Globus pallidus (tissue), 1 donor: ENCODE data around the gene MEGF8.

Source experiments
- DNase-seq: peaks from one replicate; pipeline ENCODE4 v3.0.0-alpha.2; 2015; ENCODE audit warnings: low spot score

MEGF8 gene

DNA sequence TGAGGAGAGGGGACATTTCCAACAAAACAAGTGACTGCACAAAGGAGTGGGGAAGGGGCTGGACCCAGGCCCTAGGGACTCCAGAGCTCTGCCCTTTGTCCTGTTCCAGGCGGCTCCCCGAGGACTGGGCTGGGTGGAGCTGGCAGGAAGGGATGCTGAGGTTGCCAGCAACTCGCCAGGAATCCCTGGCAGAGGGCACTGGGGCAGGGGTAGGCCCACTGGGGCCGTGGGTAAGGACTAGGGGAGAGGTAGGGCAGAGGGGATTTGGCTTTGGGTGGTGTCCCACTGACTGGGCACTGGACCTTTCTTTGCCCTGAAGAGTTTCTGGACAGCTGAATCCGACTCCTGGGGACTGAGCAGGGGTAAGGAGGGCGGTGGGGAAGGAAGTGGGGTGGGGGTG, 93.9 kb downstream of the MEGF8 start:
- no peak for DNase-seq

DNA sequence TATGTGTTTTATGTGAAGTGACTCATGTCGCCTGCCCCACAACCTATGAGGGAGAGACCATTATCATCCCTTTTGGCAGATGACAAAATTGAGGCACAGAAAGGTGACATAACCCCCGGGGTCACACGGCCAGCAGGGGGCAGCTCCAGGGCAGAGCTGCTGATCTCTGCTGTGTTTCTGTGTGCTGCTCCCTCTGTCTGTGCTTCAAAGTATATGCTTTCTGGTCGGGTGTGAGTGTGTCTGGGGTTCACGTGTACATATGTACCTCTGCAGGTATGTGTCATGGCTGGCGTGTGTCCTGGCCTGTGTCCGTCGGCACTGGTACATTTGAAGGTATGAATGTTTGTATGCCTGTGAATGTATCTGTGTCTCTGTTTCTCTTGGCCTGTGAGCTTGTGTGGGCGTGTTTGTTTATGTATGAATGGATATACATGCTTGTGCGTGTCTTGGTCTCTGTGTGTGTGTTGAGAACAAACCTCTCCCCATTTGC, 94.7 kb downstream of the MEGF8 start:
- DNase-seq, result peak; percentile 63

DNA sequence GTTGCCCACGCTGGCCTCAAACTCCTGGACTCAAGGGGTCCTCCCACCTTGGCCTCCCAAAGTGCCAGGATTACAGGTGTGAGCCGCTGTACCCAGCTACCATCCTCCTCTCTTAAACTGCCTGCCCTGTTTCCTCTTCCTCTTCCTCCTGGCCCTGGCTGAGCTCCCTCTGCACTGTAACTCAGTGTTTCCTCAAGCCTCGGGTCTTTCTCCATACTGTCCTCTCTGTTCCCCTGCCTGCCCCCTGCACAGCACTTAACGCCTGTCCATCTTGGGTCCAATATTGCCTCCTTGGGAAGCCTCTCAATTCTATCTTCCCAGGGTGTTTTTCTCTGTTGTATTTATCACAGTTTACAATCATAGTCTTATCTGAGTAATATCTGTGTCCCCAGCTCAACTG, 95.7 kb downstream of the MEGF8 start:
- no peak for DNase-seq

- DNase-seq, result no peak
Observed at GRCh38 chr19:42421591-42422031, 96.2 kb downstream of the MEGF8 start.

GRCh38 chr19:42422092-42422900, 96.9 kb downstream of the MEGF8 start:
- no peak for DNase-seq

DNA sequence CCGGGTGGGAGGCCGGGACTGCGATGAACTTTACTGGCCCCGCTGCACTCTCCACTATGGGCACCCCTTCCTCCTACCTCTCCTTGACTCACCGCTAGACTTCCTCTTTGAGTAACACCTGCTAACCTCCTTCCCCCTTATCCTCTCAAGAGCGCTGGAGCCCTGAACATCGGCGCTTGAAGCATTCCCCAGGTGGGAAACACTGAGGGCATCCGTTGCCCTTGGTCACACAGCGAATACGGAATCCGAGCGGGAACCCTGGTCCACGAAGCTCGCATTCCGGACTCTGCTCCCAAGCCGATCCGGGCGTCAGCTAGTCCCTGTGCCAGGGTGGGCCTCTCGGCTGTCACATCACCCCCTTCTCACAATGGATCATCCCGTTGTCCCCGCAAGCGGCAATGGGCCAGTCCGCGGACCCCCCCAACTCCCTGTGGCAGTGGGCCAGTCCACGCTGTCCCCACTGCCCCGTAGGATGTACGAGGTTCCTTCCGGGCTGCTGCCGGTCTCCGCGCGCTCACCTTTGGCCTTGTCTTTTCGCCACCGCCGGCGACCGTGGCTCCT, 97.5 kb downstream of the MEGF8 start:
- DNase-seq, result peak; percentile 56

GRCh38 chr19:42423462-42424344, 98.3 kb downstream of the MEGF8 start:
- DNase-seq, result peak; percentile 96

GRCh38 chr19:42424345-42424707, 98.9 kb downstream of the MEGF8 start:
- no peak for DNase-seq

- no peak for DNase-seq
Observed at GRCh38 chr19:42424712-42425131, 99.3 kb downstream of the MEGF8 start.

DNA sequence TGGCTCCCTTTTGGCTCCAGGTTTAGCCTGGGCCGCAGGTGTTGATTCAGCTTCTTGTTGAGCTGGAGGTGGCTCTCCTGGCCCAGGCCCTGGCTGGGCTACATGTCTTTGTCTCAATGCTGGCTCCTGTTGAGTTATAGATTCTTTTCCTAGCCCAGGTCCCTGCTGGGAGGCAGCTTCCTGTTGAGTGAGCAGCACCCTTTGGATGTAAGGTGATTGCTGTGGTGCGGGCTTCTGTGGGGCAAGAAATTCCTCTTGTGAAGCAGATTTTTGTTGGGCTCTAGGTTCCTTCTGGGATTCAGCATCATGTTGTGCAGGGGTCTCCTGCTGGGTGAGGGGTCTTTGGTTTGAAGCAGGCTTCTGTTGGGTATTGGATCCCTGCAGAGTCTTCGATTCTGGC, 101.2 kb downstream of the MEGF8 start:
- no peak for DNase-seq

DNA sequence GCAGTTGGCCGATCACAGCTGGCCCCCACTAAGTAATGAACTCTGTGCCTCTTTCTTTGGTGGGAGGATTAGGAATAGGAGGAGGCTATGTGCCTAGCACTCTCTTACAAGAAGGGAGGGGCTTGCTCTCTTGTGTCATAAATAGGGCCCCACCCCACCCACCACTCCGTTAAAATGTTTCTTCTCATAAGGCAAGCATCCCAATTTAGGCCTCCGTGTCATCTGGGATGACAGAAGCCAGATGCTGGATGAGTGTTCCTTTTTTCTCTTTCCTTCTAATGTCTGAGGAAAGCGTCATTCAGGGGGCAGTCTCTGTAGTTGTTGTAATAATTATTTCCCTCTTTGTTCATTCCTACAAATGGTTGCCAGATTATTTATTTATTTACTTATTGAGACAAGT, 101.9 kb downstream of the MEGF8 start, which contains the start of gene LIPE:
Gene LIPE (minus strand): TSS at position 76 of the 400 bp plus-strand sequence. CDS start 239 bp downstream, outside the sequence.
- no peak for DNase-seq
